NCI-H2227 (cell line): ENCODE measurements around the gene ANKK1.

Experiments
- DNase-seq: peaks from one replicate; lab custom pipeline; 2025; ENCODE audit not compliant: unreplicated experiment; lab: John Stamatoyannopoulos, UW

The ANKK1 gene

DNA sequence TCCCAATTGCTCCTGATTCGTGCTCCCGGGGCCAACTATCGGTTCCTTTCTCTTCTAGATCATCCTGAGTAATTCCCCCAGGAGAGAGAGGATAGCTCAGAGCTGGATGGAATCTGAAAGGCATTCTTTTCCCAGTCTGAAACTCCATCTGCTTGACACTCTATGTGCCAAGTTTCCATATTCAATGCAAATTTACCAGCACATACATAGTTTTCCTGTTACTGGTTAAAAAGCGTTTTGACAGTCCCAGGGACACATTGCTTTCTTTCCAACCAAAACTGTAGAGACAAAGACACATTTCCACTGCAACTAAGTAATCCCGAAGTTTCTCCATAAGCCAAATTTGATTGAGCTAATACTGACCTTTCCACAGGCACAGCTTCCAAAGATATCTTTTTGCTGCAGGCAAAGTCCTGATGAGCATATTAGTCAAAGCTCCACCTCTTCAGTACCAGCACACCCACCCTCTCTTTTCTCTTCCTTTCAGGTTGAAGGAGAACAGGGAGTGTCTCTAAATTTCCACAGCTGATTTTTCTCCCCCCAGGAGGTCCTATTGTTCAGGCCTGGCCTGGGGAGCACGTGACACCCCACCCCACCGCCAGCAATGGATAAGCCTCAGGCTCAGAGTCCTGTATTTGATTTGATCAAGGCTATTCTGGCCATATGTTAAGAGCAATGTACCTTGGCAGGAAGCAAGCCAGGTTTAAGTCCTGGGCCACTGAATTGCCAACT is 9.7 kb upstream of the ANKK1 start:
- DNase-seq, result no peak

DNA sequence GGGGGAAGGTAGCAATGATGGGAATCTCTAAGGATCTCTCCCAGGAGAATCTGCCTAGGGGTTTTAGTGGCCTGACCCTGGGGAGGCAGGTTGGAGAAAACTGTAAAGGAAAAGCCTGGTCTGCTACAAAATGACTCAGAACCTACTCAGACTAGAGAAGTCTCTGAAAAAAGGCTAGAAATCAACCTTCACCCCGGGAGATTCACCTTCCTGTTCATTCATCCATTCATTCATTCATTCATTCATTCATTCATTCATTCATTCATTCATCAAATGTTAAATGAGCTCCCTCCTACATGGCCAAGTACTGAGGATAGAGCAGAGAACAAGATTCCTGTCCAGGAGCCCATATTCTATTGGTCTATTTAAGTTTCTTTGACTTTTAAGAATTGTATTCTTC is 8.9 kb upstream of the ANKK1 start:
- DNase-seq, result no peak

DNA sequence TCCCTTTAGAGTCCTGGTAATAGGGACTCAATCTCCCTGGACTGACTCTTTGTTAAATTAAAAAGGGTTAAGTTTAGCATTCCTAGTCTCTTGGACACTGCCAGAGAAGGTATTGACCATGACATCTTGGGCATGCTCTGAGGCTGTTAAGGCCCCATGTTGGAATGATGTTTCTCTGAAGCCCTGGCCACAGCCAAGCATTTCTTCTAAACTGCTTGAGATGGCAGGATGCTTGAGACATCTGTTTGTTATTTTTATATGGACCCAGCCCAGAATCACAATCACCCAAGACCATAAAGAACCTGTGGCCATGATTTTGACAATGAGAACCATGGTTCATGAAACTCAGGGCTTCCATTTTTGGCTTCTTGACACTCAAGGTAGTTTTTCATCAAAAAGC is 5.5 kb upstream of the ANKK1 start:
- DNase-seq, result no peak

DNA sequence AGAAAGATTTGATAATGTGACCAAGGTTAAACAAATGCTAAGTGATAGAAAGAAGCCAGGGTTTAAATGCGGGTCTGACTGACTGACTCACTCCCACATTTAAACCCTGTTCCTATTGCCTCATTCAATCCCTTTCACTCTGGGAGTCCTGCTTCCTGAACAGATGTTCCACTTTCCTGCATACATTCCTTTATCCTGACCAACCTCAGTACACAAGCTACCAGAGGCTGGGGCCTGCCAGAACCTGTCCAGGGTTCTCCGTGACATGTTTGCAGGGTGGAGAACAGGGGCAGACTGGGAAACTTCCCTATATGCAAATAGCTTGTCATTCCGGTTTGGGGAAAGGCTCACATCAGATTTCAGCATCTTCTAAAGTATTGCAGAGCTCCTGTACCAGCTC is 3.0 kb upstream of the ANKK1 start:
- DNase-seq, result no peak

DNA sequence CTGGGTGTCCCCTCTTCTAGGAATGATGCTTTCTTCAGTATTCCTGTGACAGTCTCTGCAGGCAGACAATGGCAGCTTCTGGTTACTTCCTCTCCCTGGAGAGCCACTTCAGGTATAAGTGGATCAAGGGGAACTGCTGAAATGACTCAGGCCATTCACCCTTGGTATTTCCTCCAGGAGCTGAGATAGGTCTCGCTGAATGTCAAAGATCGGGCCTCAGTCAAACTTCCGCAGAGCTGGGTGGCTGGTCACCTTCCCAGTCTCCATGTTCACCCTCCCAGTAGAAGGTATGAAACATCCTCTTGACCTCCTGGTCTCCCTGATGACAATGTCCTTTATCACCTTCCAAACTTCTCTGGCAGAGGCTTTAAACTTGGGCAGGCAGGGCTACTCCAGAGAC is 1.8 kb upstream of the ANKK1 start:
- no peak for DNase-seq

DNA sequence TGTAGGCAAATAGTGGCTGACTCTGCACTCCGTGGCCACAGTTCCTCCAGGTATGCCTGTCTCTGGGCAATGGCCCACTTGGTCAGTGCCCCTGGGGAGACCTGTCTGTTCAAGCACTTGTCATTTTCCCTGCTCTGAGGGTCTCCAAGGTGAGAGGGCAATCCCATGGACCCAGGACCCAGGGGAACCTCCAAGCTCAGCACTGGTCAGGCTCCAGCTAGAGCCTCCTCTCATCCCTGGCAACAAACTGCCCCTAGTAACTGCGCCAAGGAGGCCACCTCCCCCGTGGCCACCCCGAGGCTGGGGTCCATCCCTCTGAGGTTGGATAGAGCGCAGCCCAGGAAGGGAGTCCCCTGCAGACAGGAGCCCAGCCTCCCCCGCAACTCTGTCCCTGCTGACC is 713 bp upstream of the ANKK1 start:
- no peak for DNase-seq

DNA sequence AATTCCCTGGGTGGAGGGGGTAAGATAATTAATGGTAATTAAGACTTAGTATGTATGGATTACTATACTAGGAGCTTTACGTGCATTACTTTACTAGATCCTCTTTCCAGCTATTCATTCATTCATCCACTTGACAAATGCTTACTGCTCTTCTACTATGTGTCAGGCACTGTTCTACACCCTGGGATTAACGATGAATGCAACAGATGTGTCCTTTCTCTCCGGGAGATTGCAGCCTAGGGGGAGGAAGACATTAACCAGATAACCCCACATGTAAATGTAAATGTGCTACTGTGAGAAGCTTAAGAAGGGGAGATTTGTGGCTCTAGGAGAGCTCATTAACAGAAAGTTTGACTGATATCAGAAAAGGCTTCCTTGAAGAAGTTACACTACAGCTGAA is 1.7 kb downstream of the ANKK1 start:
- DNase-seq, result no peak

DNA sequence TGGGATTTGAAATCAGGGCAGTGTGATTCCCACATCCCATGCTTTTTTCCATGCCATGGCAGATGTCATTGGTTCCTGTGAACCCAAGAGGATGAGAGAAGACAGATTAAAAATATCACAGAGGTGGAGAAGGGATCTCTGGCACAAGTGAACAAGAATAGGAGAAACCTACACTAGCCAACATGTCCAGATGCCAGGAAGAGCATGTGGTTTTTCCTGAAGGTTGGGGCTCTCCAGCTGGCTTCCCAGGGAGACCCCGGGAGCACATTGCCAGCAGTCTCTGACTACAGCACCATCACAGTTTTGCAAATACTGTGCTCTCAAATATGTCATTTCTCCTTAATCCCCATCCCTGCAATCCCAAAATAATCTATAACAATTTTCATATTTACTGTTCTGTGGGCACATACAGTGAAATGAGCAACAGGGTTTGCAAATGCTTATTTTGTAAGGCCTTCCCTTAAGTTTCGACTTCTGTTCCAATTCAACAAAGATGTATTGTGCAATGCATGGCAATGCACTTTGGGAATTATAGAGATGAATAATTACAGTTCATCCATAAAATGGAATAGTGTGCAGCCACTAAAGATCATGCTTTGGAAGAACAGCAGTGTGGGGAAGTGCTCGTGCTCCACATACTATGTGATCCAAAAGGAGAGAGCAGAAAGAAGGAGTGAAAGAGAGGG is 4.8 kb downstream of the ANKK1 start:
- DNase-seq, result no peak

DNA sequence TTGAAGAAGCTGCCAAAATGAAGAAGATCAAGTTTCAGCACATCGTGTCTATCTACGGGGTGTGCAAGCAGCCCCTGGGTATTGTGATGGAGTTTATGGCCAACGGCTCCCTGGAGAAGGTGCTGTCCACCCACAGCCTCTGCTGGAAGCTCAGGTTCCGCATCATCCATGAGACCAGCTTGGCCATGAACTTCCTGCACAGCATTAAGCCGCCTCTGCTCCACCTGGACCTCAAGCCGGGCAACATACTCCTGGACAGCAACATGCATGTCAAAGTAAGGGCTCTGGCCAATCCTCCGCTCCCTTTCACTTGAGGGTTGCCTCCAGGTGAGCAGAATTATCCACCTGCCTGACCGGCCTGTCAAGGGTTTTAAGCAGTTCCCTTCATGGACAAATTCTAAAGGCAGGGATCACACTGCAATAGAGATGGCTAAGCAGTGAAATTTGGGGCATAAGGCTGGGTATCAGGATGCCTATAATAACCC is 6.0 kb downstream of the ANKK1 start:
- DNase-seq, result no peak

DNA sequence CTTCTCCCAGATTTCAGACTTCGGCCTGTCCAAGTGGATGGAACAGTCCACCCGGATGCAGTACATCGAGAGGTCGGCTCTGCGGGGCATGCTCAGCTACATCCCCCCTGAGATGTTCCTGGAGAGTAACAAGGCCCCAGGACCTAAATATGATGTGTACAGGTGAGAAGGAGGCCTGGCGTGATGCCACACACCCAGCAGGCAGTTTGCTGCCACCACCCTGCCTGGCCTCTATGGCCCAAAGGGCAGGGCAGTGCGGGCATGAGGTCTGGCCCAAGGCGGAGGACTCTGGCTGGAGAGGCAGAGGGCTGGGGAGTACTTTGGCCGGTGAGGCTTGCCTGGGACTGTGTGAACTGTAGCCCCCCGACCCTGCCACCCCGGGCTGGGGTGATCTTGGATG is 7.3 kb downstream of the ANKK1 start:
- DNase-seq, result no peak

DNA sequence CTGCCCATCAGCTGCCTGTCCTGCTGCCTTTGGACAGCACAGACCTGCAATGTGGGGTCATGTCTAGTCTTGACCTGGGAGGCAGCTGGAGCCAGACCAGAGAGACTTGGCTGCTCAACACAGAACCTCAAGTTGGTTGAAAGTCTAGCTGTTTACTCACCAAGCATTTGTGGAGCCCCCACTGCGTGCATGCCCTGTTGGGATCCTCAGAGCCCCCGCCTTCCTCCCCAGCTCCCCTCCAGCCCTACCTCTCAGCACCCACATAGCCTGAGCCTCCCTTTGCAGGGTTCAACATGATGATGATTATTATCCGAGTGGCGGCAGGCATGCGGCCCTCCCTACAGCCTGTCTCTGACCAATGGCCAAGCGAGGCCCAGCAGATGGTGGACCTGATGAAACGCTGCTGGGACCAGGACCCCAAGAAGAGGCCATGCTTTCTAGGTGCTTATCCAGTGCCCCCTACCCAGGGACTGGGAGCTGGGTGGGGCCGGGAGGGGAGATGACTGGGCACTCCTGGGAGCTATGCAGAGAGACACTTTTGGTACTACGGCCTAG is 8.3 kb downstream of the ANKK1 start:
- DNase-seq, result no peak

DNA sequence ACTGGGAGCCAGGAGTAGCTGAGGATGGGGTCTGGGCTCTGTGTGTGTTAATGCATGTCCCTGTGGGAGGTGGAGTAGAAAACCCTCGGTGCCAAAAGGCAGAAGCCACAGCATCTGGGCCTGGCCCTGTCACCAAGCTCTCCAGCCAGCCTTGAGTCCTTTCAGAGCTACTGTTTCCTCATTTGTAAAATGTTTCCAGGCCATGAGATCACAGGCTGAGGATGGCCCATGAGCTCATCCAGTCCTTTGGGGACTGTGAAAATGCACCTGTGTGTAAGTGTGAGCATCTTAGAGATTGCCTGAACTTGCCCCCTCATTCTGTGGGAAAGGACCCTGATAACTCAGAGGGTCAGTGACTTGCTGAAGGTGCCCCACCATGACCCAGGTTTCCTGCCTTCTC is 9.1 kb downstream of the ANKK1 start:
- DNase-seq, result no peak

DNA sequence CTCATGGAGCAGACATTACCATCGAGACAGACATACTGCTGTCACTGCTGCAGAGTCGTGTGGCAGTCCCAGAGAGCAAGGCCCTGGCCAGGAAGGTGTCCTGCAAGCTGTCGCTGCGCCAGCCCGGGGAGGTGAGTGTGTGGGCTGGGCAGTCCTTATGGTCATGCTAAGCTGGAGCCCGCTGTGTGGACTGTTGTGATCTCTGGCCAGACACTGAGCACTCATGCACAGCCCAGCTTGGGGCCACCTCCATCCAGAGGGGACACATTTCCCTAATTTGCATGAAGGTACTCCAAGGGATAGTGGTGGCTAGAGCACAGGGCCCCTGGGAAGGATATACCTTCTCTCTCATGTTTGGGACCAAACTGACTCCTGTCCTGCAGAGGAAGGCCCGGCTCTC is 9.6 kb downstream of the ANKK1 start:
- DNase-seq, result no peak

DNA sequence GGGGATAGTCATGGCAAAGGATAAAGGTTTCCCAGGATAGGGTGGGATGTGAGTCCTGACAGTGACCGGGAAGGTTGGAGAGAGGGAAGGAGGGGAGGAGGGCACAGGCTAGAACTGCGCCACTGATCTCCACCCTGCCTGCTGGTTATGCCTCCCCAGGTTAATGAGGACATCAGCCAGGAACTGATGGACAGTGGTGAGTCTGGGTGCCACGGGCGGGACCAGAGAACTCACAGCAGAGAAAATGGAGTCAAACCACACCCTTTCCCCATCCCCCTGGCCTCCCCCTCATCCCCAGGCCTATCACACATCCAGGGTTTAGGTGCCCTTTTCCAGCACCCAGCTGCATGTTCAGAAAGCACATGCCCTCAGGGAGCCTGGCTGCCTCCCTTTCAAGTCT is 10.2 kb downstream of the ANKK1 start:
- no peak for DNase-seq

DNA sequence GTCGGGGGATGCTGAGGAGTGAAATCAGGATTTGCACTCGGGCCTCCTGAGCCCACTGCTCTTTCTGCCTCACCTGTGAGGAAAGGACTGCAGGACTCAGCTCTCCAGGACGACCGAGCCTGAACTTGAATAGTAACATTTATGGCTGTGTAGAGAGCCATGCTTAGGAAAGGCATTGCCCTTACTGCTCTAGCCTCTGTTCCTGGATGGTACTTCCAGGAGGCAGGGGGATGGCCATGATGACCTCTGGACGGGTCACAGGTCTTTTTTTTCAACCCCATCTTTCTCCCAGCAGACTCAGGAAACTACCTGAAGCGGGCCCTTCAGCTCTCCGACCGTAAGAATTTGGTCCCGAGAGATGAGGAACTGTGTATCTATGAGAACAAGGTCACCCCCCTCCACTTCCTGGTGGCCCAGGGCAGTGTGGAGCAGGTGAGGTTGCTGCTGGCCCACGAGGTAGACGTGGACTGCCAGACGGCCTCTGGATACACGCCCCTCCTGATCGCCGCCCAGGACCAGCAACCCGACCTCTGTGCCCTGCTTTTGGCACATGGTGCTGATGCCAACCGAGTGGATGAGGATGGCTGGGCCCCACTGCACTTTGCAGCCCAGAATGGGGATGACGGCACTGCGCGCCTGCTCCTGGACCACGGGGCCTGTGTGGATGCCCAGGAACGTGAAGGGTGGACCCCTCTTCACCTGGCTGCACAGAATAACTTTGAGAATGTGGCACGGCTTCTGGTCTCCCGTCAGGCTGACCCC is 11.3 kb downstream of the ANKK1 start:
- DNase-seq, result no peak

DNA sequence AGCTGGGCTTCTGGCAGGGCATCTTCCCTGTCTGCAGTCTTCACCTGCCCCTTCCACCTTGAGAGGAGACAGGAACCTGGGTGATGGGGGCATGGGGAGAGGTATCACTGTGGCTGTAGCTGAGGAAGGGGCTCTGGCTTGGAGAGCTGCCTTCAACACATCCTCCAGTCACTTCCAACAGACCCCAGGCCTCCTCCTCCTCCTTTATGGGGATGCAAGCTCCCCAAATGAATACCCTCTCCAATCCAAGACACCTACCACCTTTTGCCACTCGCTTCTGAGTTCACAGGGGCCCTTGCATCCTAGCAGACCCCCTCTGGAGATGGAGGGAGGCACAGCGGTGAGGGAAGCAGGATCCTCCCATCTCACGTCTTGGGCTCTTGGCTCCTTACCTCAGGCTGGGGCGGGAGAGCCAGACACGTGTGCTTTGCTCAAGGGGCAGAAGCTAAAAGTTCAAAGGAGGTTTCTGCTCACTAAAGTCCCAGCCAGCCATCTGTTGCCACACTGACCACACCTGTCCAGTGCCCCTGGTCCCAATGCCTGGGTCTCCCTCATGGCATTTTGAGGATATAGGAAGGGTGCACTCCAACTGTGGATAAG is 13.2 kb downstream of the ANKK1 start:
- DNase-seq, result no peak

DNA sequence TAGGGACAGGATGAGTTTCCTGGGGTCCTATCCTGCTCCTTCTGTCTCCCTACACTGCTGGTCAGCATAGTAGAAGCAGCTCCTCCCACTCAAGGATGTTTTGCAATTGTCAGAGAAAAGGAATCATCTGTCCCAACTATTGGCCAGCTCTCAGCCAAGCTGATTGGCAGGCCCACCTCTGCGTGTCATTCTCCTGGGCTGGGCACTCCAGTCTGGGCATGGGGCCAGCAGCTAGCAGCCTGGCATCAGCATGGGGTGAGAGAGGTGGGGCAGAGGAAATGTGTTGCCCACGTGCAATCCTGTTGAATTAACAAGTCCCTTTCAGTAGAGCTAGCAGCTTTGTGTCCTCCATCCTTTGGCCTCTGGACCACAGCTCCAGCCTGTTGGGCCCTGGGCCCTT is 14.1 kb downstream of the ANKK1 start:
- peak; percentile 62 for DNase-seq

DNA sequence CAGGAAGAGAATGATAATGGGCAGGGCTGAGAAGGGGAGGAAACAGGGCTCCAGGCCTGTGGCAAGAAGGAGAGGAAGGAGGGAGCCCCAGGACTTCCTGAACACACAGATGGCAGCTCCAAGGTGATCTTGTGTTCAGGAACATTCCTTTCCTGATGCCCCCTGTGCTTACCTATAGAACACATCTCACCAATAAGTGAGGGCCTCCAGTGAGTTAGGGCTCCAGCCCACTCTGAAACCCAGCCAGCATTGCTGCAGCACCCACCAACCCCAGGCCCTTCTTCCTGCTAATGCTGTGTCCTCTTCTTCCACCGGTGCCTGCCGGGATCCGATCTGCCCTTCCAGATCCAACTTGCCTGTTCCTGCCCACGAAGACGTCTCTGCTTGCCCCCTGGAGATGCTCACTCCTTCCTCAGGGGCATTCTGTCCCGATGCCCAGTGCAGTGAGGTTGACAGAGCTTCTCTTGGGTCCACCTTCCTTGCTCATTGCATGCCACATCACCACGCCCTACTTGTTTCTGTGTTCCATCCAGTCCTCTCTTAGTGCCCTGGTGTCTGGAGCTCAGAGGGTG is 17.4 kb downstream of the ANKK1 start:
- no peak for DNase-seq

DNA sequence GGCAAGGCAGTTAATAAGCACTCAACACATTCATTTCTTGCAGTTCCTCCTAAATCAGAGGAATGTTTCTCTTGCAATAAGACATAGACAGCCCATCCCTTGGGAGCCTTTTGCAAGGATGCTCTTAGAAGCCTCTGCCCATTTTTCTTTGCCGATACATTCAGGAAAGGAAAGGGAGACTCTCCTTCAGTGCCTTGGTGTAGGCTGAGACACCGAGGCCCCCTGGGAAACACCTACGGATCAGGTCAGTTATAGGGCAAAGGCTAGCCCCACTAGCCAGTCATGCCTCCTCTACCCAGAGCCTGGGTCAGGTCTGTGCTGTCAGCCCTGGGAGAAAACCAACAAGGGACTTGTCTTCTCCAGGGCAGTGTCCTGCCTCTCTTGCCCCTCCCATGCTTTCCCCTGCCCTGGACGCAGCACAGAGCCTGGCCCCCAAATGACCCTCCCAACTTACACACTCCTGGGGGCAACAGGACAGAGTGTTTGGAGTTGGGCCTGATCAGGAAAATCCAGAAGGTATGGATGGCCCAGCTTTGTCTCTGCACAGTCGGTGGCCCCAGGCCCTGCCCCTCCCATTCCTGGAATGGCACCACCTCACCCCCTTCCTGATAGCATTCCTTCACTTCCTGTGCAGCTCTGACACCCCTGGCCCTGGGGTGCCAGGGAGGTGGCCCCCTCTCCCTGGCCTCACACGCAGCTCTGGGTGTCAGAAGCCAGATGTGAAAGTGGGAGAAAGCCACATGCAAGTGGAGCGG is 18.3 kb downstream of the ANKK1 start:
- DNase-seq, result no peak

DNA sequence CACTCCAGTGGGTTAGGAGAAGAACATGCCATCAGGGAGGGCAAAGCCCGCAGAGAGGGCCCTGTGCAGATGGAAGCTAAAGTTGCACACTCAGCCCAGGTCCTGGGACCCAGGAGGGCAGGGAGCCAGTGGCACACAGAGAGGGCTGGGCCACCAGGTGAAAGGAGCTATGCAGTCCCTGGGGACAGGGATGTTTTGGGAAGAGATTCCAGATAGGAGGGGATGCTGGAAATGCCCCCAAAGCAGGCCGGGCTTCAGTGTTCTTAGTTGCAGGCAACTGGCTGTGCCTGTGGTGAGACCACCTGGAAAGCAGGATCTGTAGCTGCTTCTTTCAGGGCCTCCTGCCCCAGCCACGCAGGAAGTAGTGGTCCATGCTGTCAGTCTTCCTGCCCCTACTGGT is 19.6 kb downstream of the ANKK1 start:
- no peak for DNase-seq
